Stimulated activated CD4-positive, alpha-beta T cell treated with anti-CD3 and anti-CD28 coated beads, Interleukin-2, amount 100 ng/mL, for 48 hours (primary cell): Measurements from ENCODE around the gene GMPPA.

Source experiments
- DNase-seq, 2 donors: peaks; one replicate each; pipeline ENCODE4 v3.0.0-alpha.2; 2020

Gene GMPPA

GRCh38 chr2:219506802-219507526 is 8.3 kb downstream of the GMPPA start:
- no peak for DNase-seq

- DNase-seq, result no peak
Observed at GRCh38 chr2:219507581-219508443, 9.1 kb downstream of the GMPPA start.

- no peak for DNase-seq
Observed at GRCh38 chr2:219508444-219508734, 9.7 kb downstream of the GMPPA start.

DNA sequence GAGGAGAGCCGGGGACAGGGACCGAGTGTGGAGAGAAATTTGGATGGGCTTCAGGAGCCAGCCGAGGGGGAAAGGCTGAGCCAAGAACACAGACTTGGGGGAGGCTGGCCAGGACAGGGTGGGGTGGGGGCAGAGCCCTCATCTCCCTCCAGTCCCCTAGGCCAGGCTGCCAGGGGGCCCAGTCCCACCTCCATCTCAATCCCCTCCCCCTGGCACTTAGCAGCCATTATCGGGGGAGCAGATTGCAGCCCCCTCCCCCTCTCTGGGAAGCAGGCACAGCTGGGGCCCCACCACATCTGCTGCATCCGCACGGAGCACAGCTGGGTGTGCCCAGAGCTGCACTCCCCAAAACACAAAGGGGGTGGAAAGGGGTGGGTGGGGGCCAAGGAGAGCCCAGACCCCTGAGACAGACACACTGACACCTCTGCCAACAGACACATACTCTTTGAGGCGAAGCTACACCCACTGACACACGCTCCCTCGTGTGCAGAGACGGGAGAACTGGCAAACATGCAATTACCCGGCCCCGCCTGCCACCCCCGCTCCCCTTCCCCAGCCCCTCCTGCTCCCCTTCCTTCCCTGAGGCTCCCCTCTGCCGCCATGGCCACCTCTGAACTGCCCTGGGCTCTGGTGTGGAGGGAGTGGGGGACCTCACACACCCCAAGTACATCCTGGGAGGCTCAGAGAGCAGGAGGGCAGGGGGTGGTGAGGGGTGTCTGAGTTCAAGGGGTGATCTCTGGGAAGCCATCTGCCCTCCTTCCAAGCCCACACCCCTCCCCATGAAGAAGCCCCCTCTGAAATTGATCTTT is 10.5 kb downstream of the GMPPA start:
- DNase-seq, result no peak

GRCh38 chr2:219509780-219510511 is 11.3 kb downstream of the GMPPA start:
- DNase-seq, result peak; percentile 41 to 55

DNA sequence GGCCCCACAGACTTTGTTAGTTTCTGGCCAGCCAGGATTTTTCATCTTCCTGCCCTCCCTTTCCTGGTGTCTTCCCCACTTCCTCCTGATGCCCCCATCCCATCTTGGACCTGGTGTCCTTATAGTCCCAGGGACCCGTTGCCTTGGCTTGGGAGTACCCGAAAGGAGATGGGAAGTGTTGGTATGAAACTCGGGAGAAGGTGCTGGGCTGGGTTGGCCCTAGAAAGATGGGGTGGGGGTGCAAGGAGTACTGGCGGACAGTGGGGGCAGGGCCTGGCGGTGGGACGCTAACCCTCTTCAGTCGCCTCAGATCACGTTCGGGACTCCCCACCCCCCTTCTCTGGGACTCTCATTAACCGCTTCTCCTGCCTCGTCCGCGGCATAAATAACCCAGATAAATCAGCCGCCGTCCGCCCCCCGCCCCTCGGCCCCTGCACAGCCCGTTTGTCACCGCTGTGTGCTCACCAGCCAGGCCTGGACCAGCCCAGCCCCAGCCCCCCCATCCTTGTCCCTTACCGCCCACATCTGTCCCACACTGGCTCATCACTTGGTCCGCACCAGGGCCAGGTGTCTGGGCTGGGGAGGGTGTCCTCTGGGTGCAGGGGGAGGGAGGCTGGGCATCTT is 11.9 kb downstream of the GMPPA start:
- DNase-seq, result no peak

GRCh38 chr2:219511547-219512325 is 13.0 kb downstream of the GMPPA start:
- DNase-seq, result no peak

DNA sequence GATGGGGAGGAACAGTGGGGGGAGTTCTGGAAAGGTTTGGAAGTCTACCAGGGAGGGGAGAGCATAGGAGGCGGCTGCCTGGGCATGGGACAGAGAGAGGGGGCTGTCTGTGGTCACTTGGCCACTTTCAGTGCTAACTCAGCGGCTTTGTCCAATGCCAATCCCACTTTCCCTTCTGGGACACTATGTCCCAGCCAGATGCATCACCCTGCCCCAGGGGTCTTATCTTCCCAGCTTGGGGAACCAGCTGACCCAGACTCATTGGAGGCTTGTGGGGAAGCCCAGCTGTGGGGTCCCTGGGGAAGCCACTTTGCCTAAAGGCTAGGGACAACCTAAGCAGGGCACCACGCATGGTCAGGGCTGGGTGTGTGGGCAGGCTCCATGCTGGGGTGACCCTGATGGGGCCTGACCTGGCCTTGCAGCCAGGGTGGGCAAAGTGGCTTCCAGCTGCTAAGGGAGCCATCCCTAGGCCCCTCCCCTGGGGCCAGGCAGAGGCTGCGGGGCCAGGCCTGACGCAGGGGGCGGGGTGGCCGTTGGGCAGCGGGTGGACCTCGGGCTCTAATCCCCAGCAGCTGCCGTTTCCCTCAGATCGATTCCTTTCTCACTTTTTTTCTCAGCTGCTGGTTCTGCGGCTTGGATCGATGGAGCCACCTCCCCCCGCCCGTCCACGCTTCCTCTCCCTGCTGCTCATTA is 14.0 kb downstream of the GMPPA start:
- DNase-seq, result no peak

DNA sequence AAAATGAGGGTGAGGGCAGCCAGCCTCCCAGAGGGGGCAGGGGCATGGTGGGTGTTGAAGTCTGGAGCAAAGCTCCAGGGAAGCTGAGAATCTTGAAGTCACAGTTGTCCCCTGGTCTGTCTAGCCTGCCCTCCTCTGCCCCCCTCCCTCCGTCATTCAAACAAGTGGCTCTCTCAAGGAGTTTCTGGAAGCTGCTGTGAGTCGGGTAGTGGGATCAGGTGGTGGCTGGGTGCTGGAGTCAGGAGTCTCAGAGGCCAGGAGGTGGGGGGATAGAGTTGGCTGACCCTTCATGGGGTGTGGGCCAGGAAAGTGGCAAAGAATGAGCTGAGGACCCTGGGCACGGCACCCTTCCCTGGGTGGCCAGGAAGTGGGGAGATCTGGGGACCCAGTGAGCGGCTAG is 15.1 kb downstream of the GMPPA start:
- no peak for DNase-seq

GRCh38 chr2:219514196-219514761 is 15.6 kb downstream of the GMPPA start, which contains the start of gene ASIC4:
TSS of gene ASIC4 (plus strand) at chr2:219514482. CDS start at chr2:219514725, 243 bp downstream.
- DNase-seq, result no peak

DNA sequence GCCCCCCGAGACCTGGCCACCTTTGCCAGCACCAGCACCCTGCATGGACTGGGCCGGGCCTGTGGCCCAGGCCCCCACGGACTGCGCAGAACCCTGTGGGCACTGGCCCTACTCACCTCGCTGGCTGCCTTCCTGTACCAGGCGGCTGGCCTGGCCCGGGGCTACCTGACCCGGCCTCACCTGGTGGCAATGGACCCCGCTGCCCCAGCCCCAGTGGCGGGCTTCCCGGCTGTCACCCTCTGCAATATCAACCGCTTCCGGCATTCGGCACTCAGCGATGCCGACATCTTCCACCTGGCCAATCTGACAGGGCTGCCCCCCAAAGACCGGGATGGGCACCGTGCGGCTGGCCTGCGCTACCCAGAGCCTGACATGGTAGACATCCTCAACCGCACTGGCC is 16.1 kb downstream of the GMPPA start:
- DNase-seq, result no peak

- DNase-seq, result no peak
Observed at GRCh38 chr2:219515874-219516629, 17.4 kb downstream of the GMPPA start.

DNA sequence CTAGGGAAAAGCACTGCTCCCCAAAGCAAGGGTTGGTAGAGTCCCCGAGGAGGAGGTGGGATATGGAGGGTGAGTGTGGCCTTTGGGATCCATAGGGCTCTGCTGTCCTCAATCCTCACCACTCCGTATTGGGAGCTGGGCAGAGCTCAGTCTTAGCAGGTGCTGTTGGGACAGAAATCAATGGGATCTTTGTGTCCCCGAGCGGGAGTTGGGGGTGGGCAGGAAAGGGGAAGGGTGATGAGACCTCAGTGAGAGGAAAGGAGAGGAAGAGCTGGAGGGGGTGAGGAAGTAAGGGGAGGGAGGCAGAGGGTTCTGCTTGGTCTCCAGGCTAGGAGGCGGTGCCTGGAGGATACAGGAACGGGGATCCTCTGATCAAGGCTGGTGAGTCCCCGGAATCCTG is 18.2 kb downstream of the GMPPA start:
- DNase-seq, result no peak

DNA sequence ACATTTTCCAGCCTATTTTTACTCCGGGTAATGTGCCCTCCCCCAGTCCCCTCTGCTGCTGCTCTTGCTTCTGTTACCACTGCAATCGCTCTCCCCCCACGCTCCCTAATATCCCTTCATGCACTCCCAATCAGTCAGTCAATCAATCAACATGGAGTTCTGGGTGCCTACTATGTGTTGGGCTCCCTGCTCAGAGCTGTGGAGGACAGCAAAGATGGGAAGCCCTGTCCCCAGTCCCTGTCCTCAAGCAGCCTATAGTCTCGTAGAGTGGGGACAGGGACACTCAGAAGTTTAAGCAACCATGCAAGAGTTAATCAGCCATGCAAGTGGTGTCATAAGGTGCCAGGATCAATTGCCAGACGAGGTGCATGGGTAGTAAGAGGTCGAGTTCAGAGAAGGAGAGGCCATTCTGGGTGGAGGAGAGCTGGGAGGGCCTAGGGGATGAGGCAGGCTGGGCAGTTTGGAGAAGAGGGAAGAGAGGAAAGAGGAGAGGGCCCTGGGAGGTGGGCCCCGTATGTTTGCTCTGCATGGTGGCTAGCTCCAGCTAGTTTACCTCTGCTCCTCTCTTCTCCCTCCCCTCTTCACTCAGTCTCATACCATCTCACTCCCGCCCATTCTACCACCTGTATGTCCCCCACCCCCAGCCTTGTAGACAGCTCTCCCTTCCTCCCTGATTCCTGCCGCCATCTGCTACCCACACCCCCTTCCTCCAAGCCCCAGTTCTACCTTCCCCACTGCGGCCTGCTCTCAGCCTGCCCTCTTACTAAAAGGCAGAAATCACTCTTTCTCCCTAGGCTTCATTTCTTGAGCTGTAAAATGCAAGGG is 19.5 kb downstream of the GMPPA start:
- DNase-seq, result no peak

DNA sequence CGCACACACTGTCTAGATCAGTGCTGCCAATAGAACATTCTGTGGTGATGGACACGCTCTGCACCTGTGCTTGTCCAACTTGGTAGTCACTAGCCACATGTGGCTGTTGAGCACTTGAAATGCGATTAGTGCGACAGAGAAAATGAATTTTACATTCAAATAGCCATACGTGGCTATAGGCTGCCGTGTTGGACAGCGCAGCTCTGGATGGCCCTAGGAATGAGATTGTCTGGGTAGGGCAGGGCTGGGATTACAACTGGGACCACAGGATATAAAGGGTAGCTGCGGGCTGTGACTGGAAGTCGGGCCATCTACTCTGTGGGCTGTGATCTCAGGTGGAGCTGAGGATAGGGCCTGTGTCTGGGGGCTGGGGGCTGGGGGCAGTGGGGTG is 20.8 kb downstream of the GMPPA start:
- no peak for DNase-seq

DNA sequence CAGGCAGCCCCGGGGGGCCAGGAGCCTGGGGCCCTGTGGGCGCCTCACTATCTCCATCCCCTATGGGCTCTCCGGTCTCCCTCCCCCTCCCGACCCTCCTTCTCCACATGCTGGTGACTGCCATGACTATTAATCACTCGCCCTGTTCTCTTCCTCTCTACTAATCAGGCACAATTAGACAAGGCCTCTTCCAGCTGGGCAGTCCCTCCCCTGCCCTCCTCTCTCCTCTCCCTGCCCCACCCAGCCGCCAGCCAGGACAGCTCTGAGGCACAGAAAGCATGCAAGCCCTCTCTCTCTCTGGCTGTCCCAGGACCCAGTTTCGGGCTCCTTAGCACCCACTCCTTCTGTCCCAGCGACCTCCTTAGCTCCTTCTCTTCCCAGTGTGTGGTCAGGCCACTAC is 21.4 kb downstream of the GMPPA start:
- DNase-seq, result no peak

- DNase-seq, result no peak
Observed at GRCh38 chr2:219521066-219521880, 22.6 kb downstream of the GMPPA start.
